ENCODE data around the gene STRIP2. TPM values are rescaled to one million over a fixed set of nuclear protein-coding genes. Genes with fewer than 3 reads are reported as not detected.

The STRIP2 gene
- total RNA-seq, 1 donor from 2014 or later: 0.87 TPM

GRCh38 chr7:129515381-129515780 lies 81.1 kb downstream of the STRIP2 start:
- TF ChIP-seq CTCF (IDR thresholded peaks at IDR 0.05): no peak
- no peak overlapping the region for H3K4me3 Mint-ChIP-seq (ENCODE audit: unreplicated experiment)
- no peak for DNase-seq (ENCODE audit: low spot score)
- H3K4me1 Mint-ChIP-seq (ENCODE audit: low read depth): no peaks in the 10 kb centered on the region
- peaks cover 16% of the 10 kb centered on the region for H3K27me3 Mint-ChIP-seq (ENCODE audit: low read depth)
- no peaks in the 10 kb centered on the region for H3K9me3 Mint-ChIP-seq (ENCODE audit: low read depth)
- H3K36me3 Mint-ChIP-seq (ENCODE audit: low read depth): peaks cover 1% of the 10 kb centered on the region
- no peak overlapping the region for H3K27ac Mint-ChIP-seq (ENCODE audit: unreplicated experiment)

GRCh38 chr7:129517931-129518330 lies 83.7 kb downstream of the STRIP2 start:
- Mint-ChIP-seq H3K4me1 (ENCODE audit: low read depth) (no peaks in the 10 kb centered on the region), H3K4me3 (ENCODE audit: unreplicated experiment) (no peak overlapping the region), H3K36me3 (ENCODE audit: low read depth) (peaks cover 3% of the 10 kb centered on the region), H3K27ac (ENCODE audit: unreplicated experiment) (no peak overlapping the region), H3K9me3 (ENCODE audit: low read depth) (no peaks in the 10 kb centered on the region), H3K27me3 (ENCODE audit: low read depth) (peaks cover 33% of the 10 kb centered on the region)
- no peak for DNase-seq (ENCODE audit: low spot score)
- no peak for TF ChIP-seq CTCF (IDR thresholded peaks at IDR 0.05)

GRCh38 chr7:129519464-129519863 lies 85.2 kb downstream of the STRIP2 start:
- Mint-ChIP-seq H3K36me3 (ENCODE audit: low read depth) (peaks cover 1% of the 10 kb centered on the region), H3K4me3 (ENCODE audit: unreplicated experiment) (no peak overlapping the region), H3K27ac (ENCODE audit: unreplicated experiment) (no peak overlapping the region), H3K4me1 (ENCODE audit: low read depth) (no peaks in the 10 kb centered on the region), H3K9me3 (ENCODE audit: low read depth) (no peaks in the 10 kb centered on the region), H3K27me3 (ENCODE audit: low read depth) (peaks cover 28% of the 10 kb centered on the region)
- no peak for DNase-seq (ENCODE audit: low spot score)
- no peak for TF ChIP-seq CTCF (IDR thresholded peaks at IDR 0.05)

- no peak for TF ChIP-seq CTCF (IDR thresholded peaks at IDR 0.05)
- H3K36me3 Mint-ChIP-seq (ENCODE audit: low read depth): peaks cover 1% of the 10 kb centered on the region
These were observed 88.1 kb downstream of the STRIP2 start for GRCh38 chr7:129522088-129522970.

GRCh38 chr7:129522971-129523340 lies 88.7 kb downstream of the STRIP2 start:
- no peak for DNase-seq (ENCODE audit: low spot score)
- H3K27ac Mint-ChIP-seq (ENCODE audit: unreplicated experiment): no peak overlapping the region
- TF ChIP-seq CTCF (IDR thresholded peaks at IDR 0.05): no peak
- no peaks in the 10 kb centered on the region for H3K9me3 Mint-ChIP-seq (ENCODE audit: low read depth)
- H3K27me3 Mint-ChIP-seq (ENCODE audit: low read depth): peaks cover 26% of the 10 kb centered on the region
- no peaks in the 10 kb centered on the region for H3K4me1 Mint-ChIP-seq (ENCODE audit: low read depth)
- H3K4me3 Mint-ChIP-seq (ENCODE audit: unreplicated experiment): no peak overlapping the region
- peaks cover 1% of the 10 kb centered on the region for H3K36me3 Mint-ChIP-seq (ENCODE audit: low read depth)

More at GRCh38 chr7:129522088-129522970, 88.1 kb downstream of the STRIP2 start:
- Mint-ChIP-seq H3K27ac (ENCODE audit: unreplicated experiment) (no peak overlapping the region), H3K27me3 (ENCODE audit: low read depth) (peaks cover 29% of the 10 kb centered on the region), H3K4me3 (ENCODE audit: unreplicated experiment) (no peak overlapping the region), H3K4me1 (ENCODE audit: low read depth) (no peaks in the 10 kb centered on the region), H3K9me3 (ENCODE audit: low read depth) (no peaks in the 10 kb centered on the region)
- DNase-seq (ENCODE audit: low spot score): no peak

Data from chondrocyte (in vitro differentiated cells).